ENCODE data around the gene LRPPRC.

DNA sequence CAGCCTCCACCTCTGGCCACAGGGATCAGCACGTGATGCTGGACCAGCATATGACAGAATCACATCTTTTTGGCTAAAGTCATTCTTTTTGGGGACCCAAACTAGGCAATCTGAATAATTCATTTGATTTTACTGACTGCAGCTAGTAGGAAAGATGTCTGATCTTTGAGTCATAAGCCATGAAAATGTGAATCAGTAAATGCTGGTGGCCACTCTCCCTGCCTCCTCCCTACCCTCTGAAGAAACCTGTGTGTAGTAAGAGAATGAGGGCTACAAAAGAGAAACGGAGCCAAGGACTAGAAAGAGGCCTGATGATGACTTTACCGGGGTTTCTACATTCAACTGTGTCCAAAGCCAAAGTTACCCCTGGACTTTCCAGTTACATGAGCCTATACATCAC, 10.1 kb upstream of the LRPPRC start:
- TF ChIP-seq CBFB (IDR thresholded peaks at IDR 0.05; ENCODE audit: low read depth) (no peak), POLR2AphosphoS5 (IDR thresholded peaks at IDR 0.05; ENCODE audit: low read length) (no peak), SMC3 (IDR thresholded peaks at IDR 0.05; ENCODE audit: borderline replicate concordance, low read length) (no peak), JUNB (IDR thresholded peaks at IDR 0.05) (no peak), POLR2A (IDR thresholded peaks at IDR 0.05; ENCODE audit: low read depth, low read length) (no peak)
- TF ChIP-seq, protein P1, sequence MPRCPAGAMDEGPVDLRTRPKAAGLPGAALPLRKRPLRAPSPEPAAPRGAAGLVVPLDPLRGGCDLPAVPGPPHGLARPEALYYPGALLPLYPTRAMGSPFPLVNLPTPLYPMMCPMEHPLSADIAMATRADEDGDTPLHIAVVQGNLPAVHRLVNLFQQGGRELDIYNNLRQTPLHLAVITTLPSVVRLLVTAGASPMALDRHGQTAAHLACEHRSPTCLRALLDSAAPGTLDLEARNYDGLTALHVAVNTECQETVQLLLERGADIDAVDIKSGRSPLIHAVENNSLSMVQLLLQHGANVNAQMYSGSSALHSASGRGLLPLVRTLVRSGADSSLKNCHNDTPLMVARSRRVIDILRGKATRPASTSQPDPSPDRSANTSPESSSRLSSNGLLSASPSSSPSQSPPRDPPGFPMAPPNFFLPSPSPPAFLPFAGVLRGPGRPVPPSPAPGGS (IDR thresholded peaks at IDR 0.05; ENCODE audit: borderline replicate concordance, insufficient read depth, low read depth, low read length, poor library complexity, severe bottlenecking) = no peak
